CD14-positive monocyte (primary cell): ENCODE measurements around the gene FBXO22. TPM values are rescaled to one million over a fixed set of nuclear protein-coding genes. Genes with fewer than 3 reads are reported as not detected.

ENCODE experiments used
- DNase-seq, 3 donors: peaks; one replicate each; pipeline ENCODE4 v3.0.0-alpha.2; 2011 to 2022
- H2AFZ ChIP-seq: 2 replicates; pipeline ENCODE4 v1.6.0; 2012; ENCODE audit warnings: mild to moderate bottlenecking, low read depth, low read length, inconsistent platforms; ENCODE audit not compliant: insufficient read depth, poor library complexity, severe bottlenecking
- H3K27ac ChIP-seq, 2 donors: 1 replicate in 1 of 2; 2 replicates in 1 of 2; pipeline ENCODE4 v1.5.1; 2012 to 2013; ENCODE audit warnings: low read length in 2 of 2, control low read depth in 1 of 2, inconsistent platforms in 1 of 2, low read depth in 1 of 2, mild to moderate bottlenecking in 1 of 2
- H3K27me3 ChIP-seq, 2 donors: one replicate each; pipeline versions ENCODE4 v1.6.0 to v1.6.1; 2011 to 2013; ENCODE audit warnings: low read length in 2 of 2; ENCODE audit not compliant: control insufficient read depth in 2 of 2, insufficient read depth in 2 of 2
- H3K36me3 ChIP-seq, 2 donors: replicated peaks in 1 of 2; 1 replicate in 1 of 2; 2 replicates in 1 of 2; pipeline versions ENCODE4 v1.5.1 to v1.6.1; 2012 to 2013; ENCODE audit warnings: low read length in 2 of 2, control low read depth in 1 of 2, inconsistent platforms in 1 of 2, mild to moderate bottlenecking in 1 of 2; ENCODE audit not compliant: insufficient read depth in 2 of 2, control insufficient read depth in 1 of 2
- H3K4me1 ChIP-seq, 2 donors: 1 replicate in 1 of 2; 2 replicates in 1 of 2; pipeline versions ENCODE4 v1.5.1 to v1.6.1; 2012 to 2013; ENCODE audit warnings: low read length in 2 of 2, control low read depth in 1 of 2, inconsistent platforms in 1 of 2, mild to moderate bottlenecking in 1 of 2, moderate library complexity in 1 of 2; ENCODE audit not compliant: insufficient read depth in 2 of 2, control insufficient read depth in 1 of 2
- H3K4me2 ChIP-seq: replicated peaks from 2 replicates; pipeline ENCODE3; 2012; ENCODE audit warnings: low read length, moderate library complexity, mild to moderate bottlenecking; ENCODE audit not compliant: poor library complexity, severe bottlenecking; ENCODE audit errors: extremely low read depth
- H3K4me3 ChIP-seq, 3 experiments: fragments of 200-600 bp in 1 of 3; sonication (generic) in 1 of 3; replicated peaks in 1 of 3; 1 replicate in 2 of 3; 2 replicates in 1 of 3; pipeline ENCODE4 v1.5.1; 2011 to 2013; ENCODE audit warnings: low read length in 3 of 3, mild to moderate bottlenecking in 3 of 3, control low read depth in 2 of 3, low read depth in 2 of 3, inconsistent platforms in 1 of 3, moderate library complexity in 1 of 3
- H3K79me2 ChIP-seq: 2 replicates; pipeline ENCODE4 v1.6.0; 2012; ENCODE audit warnings: mild to moderate bottlenecking, control low read depth, inconsistent platforms, low read length, moderate library complexity; ENCODE audit not compliant: insufficient read depth
- H3K9ac ChIP-seq: 2 replicates; pipeline ENCODE4 v1.6.0; 2017; ENCODE audit warnings: low read length, mild to moderate bottlenecking; ENCODE audit not compliant: insufficient read depth, poor library complexity, severe bottlenecking
- H3K9me3 ChIP-seq, 2 donors: replicated peaks in 1 of 2; 1 replicate in 1 of 2; 2 replicates in 1 of 2; pipeline versions ENCODE4 v1.5.1 to v1.6.1; 2012 to 2013; ENCODE audit warnings: low read length in 2 of 2, control low read depth in 1 of 2; ENCODE audit not compliant: control insufficient read depth in 1 of 2, insufficient read depth in 1 of 2
- H4K20me1 ChIP-seq: 2 replicates; pipeline ENCODE4 v1.6.0; 2012; ENCODE audit warnings: mild to moderate bottlenecking, low read length, control low read depth, moderate library complexity; ENCODE audit not compliant: insufficient read depth
- H3K27ac Mint-ChIP-seq, 7 donors: one replicate each; pipeline ENCODE4 v1.8.0; 2020; ENCODE audit warnings: mild to moderate bottlenecking in 7 of 7, mixed read lengths in 7 of 7, moderate library complexity in 6 of 7, inconsistent platforms in 2 of 7
- H3K27me3 Mint-ChIP-seq, 3 donors: one replicate each; pipeline ENCODE4 v1.8.0; 2021 to 2022; ENCODE audit warnings: low read depth in 3 of 3, mild to moderate bottlenecking in 3 of 3, mixed read lengths in 3 of 3, moderate library complexity in 3 of 3, inconsistent platforms in 1 of 3
- H3K36me3 Mint-ChIP-seq, 2 donors: one replicate each; pipeline ENCODE4 v1.8.0; 2020; ENCODE audit warnings: mixed read lengths in 2 of 2, inconsistent platforms in 1 of 2, mild to moderate bottlenecking in 1 of 2
- H3K4me1 Mint-ChIP-seq: one replicate; pipeline ENCODE4 v1.8.0; 2020; ENCODE audit warnings: mild to moderate bottlenecking, mixed read lengths
- H3K4me3 Mint-ChIP-seq, 2 donors: one replicate each; pipeline ENCODE4 v1.8.0; 2020; ENCODE audit warnings: mild to moderate bottlenecking in 2 of 2, mixed read lengths in 2 of 2, moderate library complexity in 1 of 2
- H3K9me3 Mint-ChIP-seq, 7 donors: one replicate each; pipeline ENCODE4 v1.8.0; 2020 to 2022; ENCODE audit warnings: mixed read lengths in 7 of 7, mild to moderate bottlenecking in 6 of 7, moderate library complexity in 6 of 7, inconsistent platforms in 2 of 7
- WGBS: methylation state at CpG from one replicate; pipeline ENCODE4 v1.1.5; 2013; ENCODE audit warnings: missing lambda C conversion rate; ENCODE audit not compliant: insufficient coverage; 5-methylcytosine and 5-hydroxymethylcytosine counted together
- intact Hi-C, 2 donors: fragments of 100-400 bp; cut with micrococcal nuclease; formaldehyde crosslinking; loops; one replicate each; pipeline versions ENCODE4 v1.15.0 to v1.15.1; 2023
- polyA plus RNA-seq, 3 donors: library from polyadenylated mRNA; depleted of rRNA in 1 of 3; unstranded in 2 of 3; stranded (reverse) in 1 of 3; fragments of 300-500 nt in 2 of 3; fragments of >200 nt in 1 of 3; fragmentation: Illumina TruSeq in 2 of 3; gene quantifications; 1 replicate in 2 of 3; 2 replicates in 1 of 3; pipeline ENCODE4 v1.2.3, GENCODE V29; 2012 to 2021
- TF ChIP-seq, protein P1 (sequence below): fragments of 200-600 bp; IDR thresholded peaks from one replicate; pipeline ENCODE4 v1.8.0; 2022; ENCODE audit warnings: antibody characterized with exemption, mild to moderate bottlenecking

Gene FBXO22
- polyA plus RNA-seq, 3 donors = 4.2 to 12.8 (median 12.3) TPM

DNA sequence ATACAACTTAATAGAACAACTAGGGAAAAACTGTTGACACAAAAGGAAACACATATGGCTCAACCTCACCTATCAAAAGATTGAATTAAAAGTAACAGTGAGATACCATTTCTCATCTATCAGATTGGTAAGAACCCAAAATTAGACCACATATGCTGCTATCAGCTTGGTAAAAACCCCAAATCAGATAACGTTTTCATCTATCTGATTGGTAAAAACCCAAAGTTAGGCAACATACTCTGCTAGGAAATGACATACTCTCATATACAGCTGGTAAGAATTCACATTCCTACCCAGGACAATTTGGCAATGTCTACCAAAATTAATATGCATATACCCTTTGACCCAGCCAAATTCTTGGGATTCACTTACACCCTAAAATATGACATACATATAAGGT, 82.3 kb downstream of the FBXO22 start:
- no peak overlapping the region for H3K4me3 Mint-ChIP-seq
- 88% methylated on average over 1 of the region's 1 CpG for WGBS
- H3K9me3 Mint-ChIP-seq = peaks cover 0 to 2% (median 0%) of the 10 kb centered on the region in 7 donors

DNA sequence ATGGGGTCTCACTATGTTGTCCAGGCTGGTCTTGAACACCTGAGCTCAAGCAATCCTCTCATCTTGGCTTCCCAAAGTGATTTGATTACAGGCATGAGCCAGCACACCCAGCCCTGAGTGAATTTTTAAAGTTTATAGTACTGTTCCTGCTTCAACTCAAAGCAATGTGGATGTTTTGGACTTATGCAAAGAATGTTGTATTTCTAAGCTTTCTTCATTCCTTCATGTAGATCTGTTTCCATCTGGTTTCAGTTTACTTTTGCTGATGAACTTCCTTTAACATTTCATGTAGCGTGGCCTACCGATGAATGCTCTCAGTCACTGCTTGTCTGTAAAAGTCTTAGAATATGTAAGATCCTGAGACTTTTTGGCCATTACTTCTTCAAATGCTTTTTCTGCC, 85.4 kb downstream of the FBXO22 start:
- no CpG with 5 or more reads among the region's 2 CpGs for WGBS
- Histone ChIP-seq H3K36me3 (no peaks in the 10 kb centered on the region), H3K27me3 (no peaks in the 10 kb centered on the region), H2AFZ (no peak overlapping the region), H3K4me3 (no peak overlapping the region), H3K9ac (no peak overlapping the region), H4K20me1 (no peaks in the 10 kb centered on the region), H3K4me1 (peaks cover 4 to 5% of the 10 kb centered on the region in 2 donors), H3K4me2 (no peak overlapping the region), H3K9me3 (peaks cover 3 to 5% of the 10 kb centered on the region in 2 donors), H3K27ac (no peak overlapping the region), H3K79me2 (no peaks in the 10 kb centered on the region)
- TF ChIP-seq, protein P1, sequence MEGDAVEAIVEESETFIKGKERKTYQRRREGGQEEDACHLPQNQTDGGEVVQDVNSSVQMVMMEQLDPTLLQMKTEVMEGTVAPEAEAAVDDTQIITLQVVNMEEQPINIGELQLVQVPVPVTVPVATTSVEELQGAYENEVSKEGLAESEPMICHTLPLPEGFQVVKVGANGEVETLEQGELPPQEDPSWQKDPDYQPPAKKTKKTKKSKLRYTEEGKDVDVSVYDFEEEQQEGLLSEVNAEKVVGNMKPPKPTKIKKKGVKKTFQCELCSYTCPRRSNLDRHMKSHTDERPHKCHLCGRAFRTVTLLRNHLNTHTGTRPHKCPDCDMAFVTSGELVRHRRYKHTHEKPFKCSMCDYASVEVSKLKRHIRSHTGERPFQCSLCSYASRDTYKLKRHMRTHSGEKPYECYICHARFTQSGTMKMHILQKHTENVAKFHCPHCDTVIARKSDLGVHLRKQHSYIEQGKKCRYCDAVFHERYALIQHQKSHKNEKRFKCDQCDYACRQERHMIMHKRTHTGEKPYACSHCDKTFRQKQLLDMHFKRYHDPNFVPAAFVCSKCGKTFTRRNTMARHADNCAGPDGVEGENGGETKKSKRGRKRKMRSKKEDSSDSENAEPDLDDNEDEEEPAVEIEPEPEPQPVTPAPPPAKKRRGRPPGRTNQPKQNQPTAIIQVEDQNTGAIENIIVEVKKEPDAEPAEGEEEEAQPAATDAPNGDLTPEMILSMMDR = no peak
- no peak overlapping the region for H3K27ac Mint-ChIP-seq
- intact Hi-C loops = no loop called here
- H3K36me3 Mint-ChIP-seq = peaks cover 3 to 4% of the 10 kb centered on the region in 2 donors
- no peaks in the 10 kb centered on the region for H3K27me3 Mint-ChIP-seq
- DNase-seq = no peak
- peaks cover 9% of the 10 kb centered on the region for H3K4me1 Mint-ChIP-seq
- no peak overlapping the region for H3K4me3 Mint-ChIP-seq
- H3K9me3 Mint-ChIP-seq = peaks cover 3 to 9% (median 8%) of the 10 kb centered on the region in 7 donors

More for the DNA sequence above, 82.3 kb downstream of the FBXO22 start:
- Histone ChIP-seq H3K4me2 (no peak overlapping the region), H3K27me3 (no peaks in the 10 kb centered on the region), H3K4me1 (peaks cover 4 to 5% of the 10 kb centered on the region in 2 donors), H3K36me3 (no peaks in the 10 kb centered on the region), H3K79me2 (no peaks in the 10 kb centered on the region), H3K9me3 (no peaks in the 10 kb centered on the region), H4K20me1 (no peaks in the 10 kb centered on the region), H3K4me3 (no peak overlapping the region), H3K9ac (no peak overlapping the region), H3K27ac (no peak overlapping the region), H2AFZ (no peak overlapping the region)
- H3K4me1 Mint-ChIP-seq = peaks cover 12% of the 10 kb centered on the region
- H3K27ac Mint-ChIP-seq = no peak overlapping the region
- no peaks in the 10 kb centered on the region for H3K27me3 Mint-ChIP-seq
- TF ChIP-seq, protein P1 = no peak
- intact Hi-C loops = no loop called here
- DNase-seq = no peak
- no peaks in the 10 kb centered on the region for H3K36me3 Mint-ChIP-seq
